HG03457 (cell line): ENCODE results near the gene SETDB2.

Source experiments
- ATAC-seq: cut with Tn5 transposase; IDR thresholded peaks from one replicate; pipeline ENCODE4 v1.9.1; 2021; ENCODE audit warnings: moderate number of reproducible peaks; ENCODE audit not compliant: unreplicated experiment

SETDB2 gene, protein sequence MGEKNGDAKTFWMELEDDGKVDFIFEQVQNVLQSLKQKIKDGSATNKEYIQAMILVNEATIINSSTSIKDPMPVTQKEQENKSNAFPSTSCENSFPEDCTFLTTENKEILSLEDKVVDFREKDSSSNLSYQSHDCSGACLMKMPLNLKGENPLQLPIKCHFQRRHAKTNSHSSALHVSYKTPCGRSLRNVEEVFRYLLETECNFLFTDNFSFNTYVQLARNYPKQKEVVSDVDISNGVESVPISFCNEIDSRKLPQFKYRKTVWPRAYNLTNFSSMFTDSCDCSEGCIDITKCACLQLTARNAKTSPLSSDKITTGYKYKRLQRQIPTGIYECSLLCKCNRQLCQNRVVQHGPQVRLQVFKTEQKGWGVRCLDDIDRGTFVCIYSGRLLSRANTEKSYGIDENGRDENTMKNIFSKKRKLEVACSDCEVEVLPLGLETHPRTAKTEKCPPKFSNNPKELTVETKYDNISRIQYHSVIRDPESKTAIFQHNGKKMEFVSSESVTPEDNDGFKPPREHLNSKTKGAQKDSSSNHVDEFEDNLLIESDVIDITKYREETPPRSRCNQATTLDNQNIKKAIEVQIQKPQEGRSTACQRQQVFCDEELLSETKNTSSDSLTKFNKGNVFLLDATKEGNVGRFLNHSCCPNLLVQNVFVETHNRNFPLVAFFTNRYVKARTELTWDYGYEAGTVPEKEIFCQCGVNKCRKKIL

GRCh38 chr13:49443704-49444523 lies at the start of gene SETDB2, which contains the start of gene CAB39L:
SETDB2 (plus strand) TSS chr13:49444274; CDS start chr13:49451894, 7,620 bp downstream.
CAB39L (minus strand) TSS chr13:49444064; CDS start chr13:49382910, 61,154 bp downstream.
- peak; percentile 87 for ATAC-seq

- no peak for ATAC-seq
Observed at GRCh38 chr13:49395451-49395865, 48.6 kb upstream of the SETDB2 start.

- no peak for ATAC-seq
Observed at GRCh38 chr13:49395878-49396380, 48.1 kb upstream of the SETDB2 start.

GRCh38 chr13:49399801-49400472 lies 44.1 kb upstream of the SETDB2 start:
- no peak for ATAC-seq

- ATAC-seq, result no peak
Observed at GRCh38 chr13:49400755-49401659, 43.1 kb upstream of the SETDB2 start.

GRCh38 chr13:49403996-49404702 lies 39.9 kb upstream of the SETDB2 start:
- ATAC-seq, result no peak

- ATAC-seq, result no peak
Observed at GRCh38 chr13:49404703-49405020, 39.4 kb upstream of the SETDB2 start.

DNA sequence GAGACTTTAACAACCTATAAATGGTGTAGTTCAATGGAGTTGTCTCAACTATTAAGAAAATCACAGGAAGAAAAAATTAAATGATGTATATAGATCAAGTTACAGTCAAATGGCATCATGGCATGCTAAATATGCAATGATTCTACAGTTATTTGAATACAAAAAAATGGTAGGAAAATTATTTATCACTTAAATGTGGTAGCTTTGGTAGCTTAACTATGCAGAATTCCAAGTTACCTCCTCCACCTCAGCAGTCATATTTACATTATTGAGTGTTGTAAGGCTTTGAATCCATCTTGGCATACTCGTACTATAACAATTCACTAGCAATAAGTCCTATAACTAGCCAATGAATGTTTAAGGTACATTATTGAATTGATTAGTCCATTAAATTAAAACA lies 37.0 kb upstream of the SETDB2 start:
- ATAC-seq, result no peak

DNA sequence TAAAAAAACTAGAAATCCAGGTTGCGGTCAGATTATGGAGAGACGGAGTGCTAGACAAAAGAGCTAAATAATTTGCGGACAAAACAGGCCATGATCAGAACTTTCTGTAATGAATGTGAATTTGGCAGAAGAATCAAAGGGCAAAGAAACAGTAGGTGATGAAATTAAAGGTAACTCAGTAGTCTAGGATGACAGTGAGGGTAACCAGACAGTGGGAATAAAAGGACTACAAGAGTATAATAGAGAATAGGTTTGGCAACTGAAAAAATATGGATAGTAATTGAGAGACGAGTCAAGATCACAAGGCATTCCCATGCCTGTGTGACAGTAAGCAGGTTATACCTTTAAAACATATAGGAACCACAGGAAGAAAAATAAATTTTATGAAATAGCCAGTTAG lies 36.1 kb upstream of the SETDB2 start:
- ATAC-seq, result no peak

DNA sequence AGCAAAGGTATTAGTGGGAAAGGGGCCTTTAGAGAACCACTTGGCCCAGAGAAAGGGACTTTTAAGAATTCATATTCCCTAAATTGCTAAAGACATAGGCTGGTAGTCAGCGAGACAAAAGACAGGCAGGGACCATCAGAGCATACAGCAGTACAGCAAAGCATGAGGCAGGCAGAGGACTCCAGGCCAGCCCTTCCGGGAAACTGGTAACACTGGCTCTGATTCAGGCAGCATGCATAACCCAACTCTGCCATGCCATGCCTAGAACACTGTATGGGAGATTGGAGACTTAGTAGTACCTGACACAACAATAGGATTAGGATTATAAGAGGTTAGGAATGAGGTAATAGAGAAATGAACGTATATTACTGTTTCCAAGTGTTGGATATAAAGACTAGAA lies 35.1 kb upstream of the SETDB2 start:
- ATAC-seq, result no peak

DNA sequence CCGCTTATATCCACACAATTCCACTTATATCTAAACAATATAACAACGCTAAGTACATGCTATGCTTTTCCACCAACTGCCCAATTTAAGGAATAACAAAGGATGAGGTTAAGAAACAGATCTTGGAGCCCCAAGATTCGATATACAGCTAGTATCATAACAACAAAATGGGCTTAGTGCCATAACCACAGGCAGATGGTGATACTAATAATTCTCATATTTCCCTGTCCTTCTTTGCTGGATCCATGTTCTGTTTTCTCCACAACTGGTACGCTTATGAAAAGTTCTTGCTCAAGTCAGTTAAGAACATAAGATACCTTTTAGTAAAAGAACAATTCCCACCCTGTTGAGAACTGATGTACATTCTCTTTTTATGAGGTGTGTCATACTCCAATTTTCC lies 34.1 kb upstream of the SETDB2 start:
- ATAC-seq, result no peak

- no peak for ATAC-seq
Observed at GRCh38 chr13:49410477-49410876, 33.6 kb upstream of the SETDB2 start.

- no peak for ATAC-seq
Observed at GRCh38 chr13:49411353-49411752, 32.7 kb upstream of the SETDB2 start.

DNA sequence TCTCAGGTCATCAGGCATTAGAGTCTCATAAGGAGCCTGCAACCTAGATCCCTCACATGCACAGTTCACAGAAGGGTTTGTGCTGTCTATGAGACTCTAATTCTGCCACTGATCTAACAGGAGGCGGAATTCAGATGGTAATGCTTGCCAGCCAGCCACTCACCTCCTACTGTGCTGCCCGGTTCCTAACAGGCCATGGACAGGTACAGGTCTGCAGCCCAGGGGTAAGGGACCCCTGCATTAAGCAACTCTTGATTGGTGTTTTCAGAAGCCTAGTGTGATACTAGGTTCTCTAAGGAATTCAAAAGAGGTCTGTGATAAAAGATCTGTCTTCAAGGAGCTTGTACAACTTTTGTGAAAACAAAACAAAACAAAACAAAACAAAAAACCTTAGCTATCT lies 31.3 kb upstream of the SETDB2 start:
- ATAC-seq, result no peak

DNA sequence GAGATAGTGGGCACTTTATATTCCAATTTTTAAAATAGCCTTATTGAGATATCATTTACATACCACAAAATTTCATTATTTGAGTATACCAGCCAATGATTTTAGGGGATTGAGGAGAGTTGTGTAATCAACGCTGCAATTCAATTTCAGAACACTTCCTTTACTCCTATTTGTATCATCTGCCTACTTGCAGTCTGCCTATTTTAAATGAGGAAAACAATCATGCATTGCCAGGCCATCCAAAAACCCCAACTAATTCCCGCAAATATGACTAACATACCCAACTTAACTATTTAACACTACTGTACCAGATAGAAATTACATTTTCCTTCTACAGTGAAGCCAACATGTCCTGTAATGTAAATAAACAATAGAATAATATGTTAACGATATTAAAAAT lies 26.9 kb upstream of the SETDB2 start:
- ATAC-seq, result no peak

- ATAC-seq, result no peak
Observed at GRCh38 chr13:49418206-49418605, 25.9 kb upstream of the SETDB2 start.

- ATAC-seq, result no peak
Observed at GRCh38 chr13:49419276-49419675, 24.8 kb upstream of the SETDB2 start.

DNA sequence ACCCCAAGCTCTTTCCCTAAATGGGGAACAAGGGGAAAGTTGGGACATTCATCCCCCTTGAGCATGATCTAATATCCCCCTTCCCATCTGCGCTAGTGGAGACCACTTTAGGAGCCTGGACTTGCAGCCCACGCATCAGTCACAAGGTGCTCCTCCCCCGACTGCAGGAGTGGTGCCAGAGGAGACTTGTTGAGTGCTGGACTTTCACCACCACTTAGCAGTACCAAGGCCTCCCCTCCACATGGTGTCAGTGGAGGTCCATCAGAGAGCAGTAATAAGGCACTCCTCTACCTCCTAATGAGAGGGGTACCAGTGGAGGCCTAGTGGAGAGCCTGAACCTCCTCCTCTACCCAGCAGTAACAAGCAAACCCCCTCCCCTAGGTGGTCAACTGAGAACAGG lies 22.7 kb upstream of the SETDB2 start:
- no peak for ATAC-seq

DNA sequence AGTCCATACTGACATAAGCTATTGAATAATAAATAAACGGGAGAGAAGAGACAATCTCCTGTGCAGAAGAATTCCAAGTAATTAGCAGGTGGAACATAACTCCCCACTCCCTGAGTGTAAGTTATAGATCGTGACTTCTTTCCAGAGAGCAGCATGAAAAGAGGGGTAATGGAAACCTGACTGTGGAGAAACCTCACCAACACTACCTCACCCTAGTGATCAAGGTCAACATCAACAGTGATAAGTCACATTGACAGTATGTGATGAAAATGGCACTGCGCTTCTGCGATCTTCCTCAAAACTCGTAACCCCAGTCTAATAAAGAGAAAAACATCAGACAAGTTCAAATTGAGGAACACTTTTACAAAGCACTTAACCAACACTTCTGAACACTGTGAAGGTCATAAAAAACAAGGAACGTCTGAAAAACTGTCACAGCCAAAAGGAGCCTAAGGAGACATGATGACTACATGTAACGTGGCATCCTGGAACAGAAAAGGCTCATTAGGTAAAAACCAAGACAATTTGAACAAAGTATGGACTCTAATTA lies 20.0 kb upstream of the SETDB2 start:
- no peak for ATAC-seq
